ENCODE results near the gene PNMA8B.

Gene PNMA8B

GRCh38 chr19:46449228-46449627, 46.4 kb downstream of the PNMA8B start:
- TF ChIP-seq MAX (IDR thresholded peaks at IDR 0.05), result no peak
- no peak for TF ChIP-seq REST (IDR thresholded peaks at IDR 0.05; ENCODE audit: low read depth)
- no peak for TF ChIP-seq YY1 (IDR thresholded peaks at IDR 0.05; ENCODE audit: low read depth)
- TF ChIP-seq CREB1 (IDR thresholded peaks at IDR 0.05; ENCODE audit: low read depth), result no peak
- no peak for TF ChIP-seq TEAD4 (IDR thresholded peaks at IDR 0.05)
- no peak for TF ChIP-seq FOXM1 (IDR thresholded peaks at IDR 0.05; ENCODE audit: borderline replicate concordance, low read depth)
- no peak for TF ChIP-seq USF1 (IDR thresholded peaks at IDR 0.05)
- TF ChIP-seq RAD21 (IDR thresholded peaks at IDR 0.05; ENCODE audit: low read depth), result no peak
- TF ChIP-seq EGR1 (IDR thresholded peaks at IDR 0.05), result no peak
- no peak for TF ChIP-seq EP300 (IDR thresholded peaks at IDR 0.05; ENCODE audit: borderline replicate concordance)
- no peak for TF ChIP-seq TAF1 (IDR thresholded peaks at IDR 0.05; ENCODE audit: low read depth)
- TF ChIP-seq CEBPB (IDR thresholded peaks at IDR 0.05), result no peak
- no peak for TF ChIP-seq NFIC (IDR thresholded peaks at IDR 0.05)
- no peak for TF ChIP-seq ZBTB7A (IDR thresholded peaks at IDR 0.05; ENCODE audit: low read depth)
- TF ChIP-seq TCF12 (IDR thresholded peaks at IDR 0.05; ENCODE audit: low read depth), result no peak

GRCh38 chr19:46448601-46449000, 47.1 kb downstream of the PNMA8B start:
- no peak for TF ChIP-seq RAD21 (IDR thresholded peaks at IDR 0.05; ENCODE audit: low read depth)

- TF ChIP-seq ZBTB7A (IDR thresholded peaks at IDR 0.05; ENCODE audit: low read depth), result no peak
- TF ChIP-seq CREB1 (IDR thresholded peaks at IDR 0.05; ENCODE audit: low read depth), result no peak
- TF ChIP-seq NFIC (IDR thresholded peaks at IDR 0.05), result no peak
- TF ChIP-seq TAF1 (IDR thresholded peaks at IDR 0.05; ENCODE audit: low read depth), result no peak
- no peak for TF ChIP-seq CEBPB (IDR thresholded peaks at IDR 0.05)
- TF ChIP-seq EP300 (IDR thresholded peaks at IDR 0.05; ENCODE audit: borderline replicate concordance), result no peak
- no peak for TF ChIP-seq REST (IDR thresholded peaks at IDR 0.05; ENCODE audit: low read depth)
These were observed 47.8 kb downstream of the PNMA8B start for GRCh38 chr19:46447824-46448223.

- TF ChIP-seq ZBTB7A (IDR thresholded peaks at IDR 0.05; ENCODE audit: low read depth), result no peak
- no peak for TF ChIP-seq RAD21 (IDR thresholded peaks at IDR 0.05; ENCODE audit: low read depth)
- no peak for TF ChIP-seq FOXM1 (IDR thresholded peaks at IDR 0.05; ENCODE audit: borderline replicate concordance, low read depth)
- TF ChIP-seq CEBPB (IDR thresholded peaks at IDR 0.05), result no peak
- no peak for TF ChIP-seq EP300 (IDR thresholded peaks at IDR 0.05; ENCODE audit: borderline replicate concordance)
- no peak for TF ChIP-seq CREB1 (IDR thresholded peaks at IDR 0.05; ENCODE audit: low read depth)
- no peak for TF ChIP-seq EGR1 (IDR thresholded peaks at IDR 0.05)
- no peak for TF ChIP-seq MAX (IDR thresholded peaks at IDR 0.05)
- no peak for TF ChIP-seq REST (IDR thresholded peaks at IDR 0.05; ENCODE audit: low read depth)
- no peak for TF ChIP-seq TAF1 (IDR thresholded peaks at IDR 0.05; ENCODE audit: low read depth)
- TF ChIP-seq YY1 (IDR thresholded peaks at IDR 0.05; ENCODE audit: low read depth), result no peak
These were observed 48.7 kb downstream of the PNMA8B start for GRCh38 chr19:46447006-46447405.

- no peak for TF ChIP-seq USF1 (IDR thresholded peaks at IDR 0.05)
- no peak for TF ChIP-seq EGR1 (IDR thresholded peaks at IDR 0.05)
- no peak for TF ChIP-seq RAD21 (IDR thresholded peaks at IDR 0.05; ENCODE audit: low read depth)
- TF ChIP-seq ZBTB7A (IDR thresholded peaks at IDR 0.05; ENCODE audit: low read depth), result no peak
- no peak for TF ChIP-seq TEAD4 (IDR thresholded peaks at IDR 0.05)
- no peak for TF ChIP-seq CREB1 (IDR thresholded peaks at IDR 0.05; ENCODE audit: low read depth)
- no peak for TF ChIP-seq FOXM1 (IDR thresholded peaks at IDR 0.05; ENCODE audit: borderline replicate concordance, low read depth)
- no peak for TF ChIP-seq TAF1 (IDR thresholded peaks at IDR 0.05; ENCODE audit: low read depth)
- no peak for TF ChIP-seq NFIC (IDR thresholded peaks at IDR 0.05)
- TF ChIP-seq EP300 (IDR thresholded peaks at IDR 0.05; ENCODE audit: borderline replicate concordance), result no peak
- no peak for TF ChIP-seq CEBPB (IDR thresholded peaks at IDR 0.05)
- TF ChIP-seq REST (IDR thresholded peaks at IDR 0.05; ENCODE audit: low read depth), result no peak
- no peak for TF ChIP-seq TCF12 (IDR thresholded peaks at IDR 0.05; ENCODE audit: low read depth)
- TF ChIP-seq MAX (IDR thresholded peaks at IDR 0.05), result no peak
- TF ChIP-seq YY1 (IDR thresholded peaks at IDR 0.05; ENCODE audit: low read depth), result no peak
These were observed 49.6 kb downstream of the PNMA8B start for GRCh38 chr19:46446021-46446420.

Data from Ishikawa (cell line).